ENCODE results near the gene SYNE3. TPM values are rescaled to one million over a fixed set of nuclear protein-coding genes. Genes with fewer than 3 reads are reported as not detected.

SYNE3 gene
- total RNA-seq, 4 donors from 2014 or later, result 4.9 to 36.1 (median 15.2) TPM

DNA sequence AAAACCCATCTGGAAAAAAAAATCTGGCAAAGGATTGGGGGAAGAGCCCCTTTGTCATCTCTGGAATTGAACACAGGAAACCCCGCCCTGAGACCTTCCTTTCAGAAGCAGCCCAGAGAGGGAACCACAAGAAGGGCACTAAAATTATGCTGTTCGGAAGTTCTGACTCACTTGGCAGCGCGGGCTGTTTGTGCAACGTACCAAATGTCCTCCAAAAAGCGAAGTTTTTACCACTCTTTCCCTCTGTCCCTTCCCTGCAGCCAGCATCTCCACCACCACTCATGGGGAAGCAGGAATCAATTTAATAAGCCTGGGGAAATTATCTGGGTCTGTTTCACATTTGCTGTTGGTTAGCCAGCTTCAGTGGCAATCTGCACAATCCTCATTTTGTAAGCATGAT, 3.2 kb upstream of the SYNE3 start:
- no peaks in the 10 kb centered on the region for H3K36me3 ChIP-seq
- no peak overlapping the region for H3K4me3 ChIP-seq
- peak; percentile 74 to 79 for DNase-seq
- H3K27me3 ChIP-seq, result no peaks in the 10 kb centered on the region
- peaks cover 0 to 9% of the 10 kb centered on the region in 2 donors for H3K4me1 ChIP-seq
- intact Hi-C loops (cut with DNase I; ENCODE audit: low total_unique reads), result no loop called here
- TF ChIP-seq POLR2A (IDR thresholded peaks at IDR 0.05), result no peak
- TF ChIP-seq, protein P1, sequence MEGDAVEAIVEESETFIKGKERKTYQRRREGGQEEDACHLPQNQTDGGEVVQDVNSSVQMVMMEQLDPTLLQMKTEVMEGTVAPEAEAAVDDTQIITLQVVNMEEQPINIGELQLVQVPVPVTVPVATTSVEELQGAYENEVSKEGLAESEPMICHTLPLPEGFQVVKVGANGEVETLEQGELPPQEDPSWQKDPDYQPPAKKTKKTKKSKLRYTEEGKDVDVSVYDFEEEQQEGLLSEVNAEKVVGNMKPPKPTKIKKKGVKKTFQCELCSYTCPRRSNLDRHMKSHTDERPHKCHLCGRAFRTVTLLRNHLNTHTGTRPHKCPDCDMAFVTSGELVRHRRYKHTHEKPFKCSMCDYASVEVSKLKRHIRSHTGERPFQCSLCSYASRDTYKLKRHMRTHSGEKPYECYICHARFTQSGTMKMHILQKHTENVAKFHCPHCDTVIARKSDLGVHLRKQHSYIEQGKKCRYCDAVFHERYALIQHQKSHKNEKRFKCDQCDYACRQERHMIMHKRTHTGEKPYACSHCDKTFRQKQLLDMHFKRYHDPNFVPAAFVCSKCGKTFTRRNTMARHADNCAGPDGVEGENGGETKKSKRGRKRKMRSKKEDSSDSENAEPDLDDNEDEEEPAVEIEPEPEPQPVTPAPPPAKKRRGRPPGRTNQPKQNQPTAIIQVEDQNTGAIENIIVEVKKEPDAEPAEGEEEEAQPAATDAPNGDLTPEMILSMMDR (IDR thresholded peaks at IDR 0.05), result no peak
- H3K27ac ChIP-seq, result peak overlapping the region; percentile 40 to 43
- no peaks in the 10 kb centered on the region for H3K9me3 ChIP-seq

DNA sequence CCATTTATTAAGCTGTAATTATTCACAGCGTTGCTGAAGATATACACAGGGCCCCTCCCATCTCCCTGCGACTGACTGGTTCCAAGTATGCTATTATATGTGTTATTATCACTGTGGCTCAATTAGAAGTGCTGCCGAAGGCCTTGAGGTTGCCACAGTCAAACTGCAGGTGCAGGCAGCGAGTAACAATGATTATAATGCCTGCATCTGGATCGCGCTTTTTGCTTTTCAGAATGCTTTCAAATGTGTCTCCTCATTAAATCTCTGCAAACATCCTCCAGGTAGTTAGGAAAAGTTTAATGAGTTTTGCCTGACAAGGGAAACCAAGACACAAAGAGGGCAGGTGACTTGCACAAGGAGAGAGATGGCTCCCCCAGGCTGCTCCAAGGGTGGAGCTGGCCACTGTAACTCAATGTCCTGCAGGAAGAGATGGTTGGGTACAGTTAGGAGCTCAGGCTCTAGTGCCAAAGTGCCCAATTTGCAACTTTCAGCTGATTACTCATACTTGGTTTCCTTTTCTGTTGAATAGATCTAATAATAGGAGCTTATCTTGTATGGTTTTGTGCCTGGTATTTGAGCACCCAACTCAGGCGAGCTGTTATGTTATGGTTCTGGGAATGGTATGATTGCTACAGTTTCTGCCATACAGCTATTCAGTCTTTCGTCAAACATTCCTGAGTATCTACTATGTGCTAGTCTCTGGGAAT, 1.7 kb upstream of the SYNE3 start:
- peaks cover 0 to 9% of the 10 kb centered on the region in 2 donors for H3K4me1 ChIP-seq
- no peak overlapping the region for H3K4me3 ChIP-seq
- H3K9me3 ChIP-seq, result no peaks in the 10 kb centered on the region
- no peaks in the 10 kb centered on the region for H3K27me3 ChIP-seq
- no peak for DNase-seq
- intact Hi-C loops (cut with DNase I; ENCODE audit: low total_unique reads), result no loop called here
- no peaks in the 10 kb centered on the region for H3K36me3 ChIP-seq
- TF ChIP-seq POLR2A (IDR thresholded peaks at IDR 0.05), result no peak
- TF ChIP-seq, protein P1 (IDR thresholded peaks at IDR 0.05), result no peak
- peak overlapping the region; percentile 89 to 91 for H3K27ac ChIP-seq

DNA sequence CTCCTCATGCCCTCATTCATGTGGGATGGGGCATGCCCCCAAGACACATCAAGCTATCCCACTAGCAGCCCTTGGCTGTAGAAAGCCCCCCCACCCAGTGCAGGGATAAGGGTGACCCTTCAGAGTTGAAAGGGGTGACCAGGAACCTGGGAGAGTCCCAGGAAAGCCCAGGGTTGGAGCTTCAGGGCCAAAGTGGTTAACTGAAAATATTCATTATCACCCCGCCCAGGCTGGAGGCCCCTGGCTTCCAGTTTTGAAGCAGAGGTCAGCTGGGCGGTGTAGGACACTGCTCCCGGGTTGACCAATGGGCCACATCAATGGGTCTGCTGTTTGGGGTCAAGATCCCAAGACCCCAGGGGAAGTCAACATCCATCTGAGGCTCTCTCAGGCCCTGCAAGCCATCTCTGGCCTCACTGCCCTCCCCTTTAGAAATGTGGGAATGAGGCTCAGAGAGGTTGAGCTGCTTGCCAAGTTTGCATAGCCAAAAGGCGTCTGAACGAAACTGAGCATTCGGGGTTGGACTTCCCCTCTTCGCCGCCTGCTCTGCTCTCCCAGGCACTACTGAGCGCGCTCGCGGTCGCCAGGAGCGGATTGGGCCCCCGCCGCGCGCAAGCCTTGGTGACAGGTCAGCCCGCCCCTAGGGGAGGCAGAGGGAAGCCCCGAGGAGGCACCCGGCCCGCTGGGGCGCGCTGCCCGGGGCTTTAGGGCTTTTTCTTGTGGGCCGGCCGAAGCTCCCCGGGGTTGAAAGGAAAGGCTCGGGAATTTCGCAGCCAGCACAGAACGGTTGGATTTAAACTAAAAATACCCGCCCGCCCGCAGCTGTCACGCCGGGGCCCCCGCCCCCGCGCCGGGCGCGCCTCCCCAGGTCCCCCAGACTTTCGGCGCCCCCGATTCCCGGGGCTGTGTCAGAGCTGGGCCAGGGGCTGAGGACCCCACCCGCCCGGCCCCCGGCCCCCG, 576 bp downstream of the SYNE3 start:
- Histone ChIP-seq H3K4me1 (peaks cover 0 to 9% of the 10 kb centered on the region in 2 donors), H3K4me3 (peak overlapping the region; percentile 51 to 63), H3K36me3 (no peaks in the 10 kb centered on the region), H3K9me3 (no peaks in the 10 kb centered on the region), H3K27ac (peak overlapping the region; percentile 89 to 91), H3K27me3 (no peaks in the 10 kb centered on the region)
- TF ChIP-seq, protein P1 (IDR thresholded peaks at IDR 0.05), result peak in 2 of 4 experiments; percentile 39 to 40
- TF ChIP-seq POLR2A (IDR thresholded peaks at IDR 0.05), result no peak
- intact Hi-C loops (cut with DNase I; ENCODE audit: low total_unique reads), result no loop called here
- DNase-seq, result peak in 1 of 2 donors; percentile 66

DNA sequence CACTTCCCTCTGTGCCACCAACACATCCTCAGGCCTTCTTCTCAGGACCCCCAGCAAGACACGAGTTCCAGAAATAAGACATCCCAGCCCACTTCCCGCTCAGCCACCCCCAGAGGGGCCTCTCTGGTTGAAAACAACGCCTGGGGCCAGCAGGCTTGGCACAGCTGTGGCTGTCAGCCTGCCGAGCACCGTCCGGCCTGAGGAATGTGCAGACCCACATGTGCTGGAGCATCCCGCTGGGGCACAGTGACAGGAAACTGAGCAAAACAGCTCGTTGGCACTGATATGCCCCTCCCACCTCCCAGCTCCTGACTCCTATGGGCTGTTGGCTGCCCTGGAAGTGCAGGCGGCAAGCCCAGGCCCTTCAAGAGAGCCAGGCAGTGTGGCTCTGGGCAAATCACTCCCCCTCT, 1.4 kb downstream of the SYNE3 start:
- no peak for DNase-seq
- Histone ChIP-seq H3K27me3 (no peaks in the 10 kb centered on the region), H3K9me3 (no peaks in the 10 kb centered on the region), H3K27ac (peak overlapping the region; percentile 89 to 91), H3K4me1 (peaks cover 0 to 9% of the 10 kb centered on the region in 2 donors), H3K36me3 (no peaks in the 10 kb centered on the region), H3K4me3 (peak overlapping the region; percentile 51 to 63)
- TF ChIP-seq, protein P1 (IDR thresholded peaks at IDR 0.05), result no peak
- no peak for TF ChIP-seq POLR2A (IDR thresholded peaks at IDR 0.05)
- intact Hi-C loops (cut with DNase I; ENCODE audit: low total_unique reads), result no loop called here
